Measurements from ENCODE around the gene DUT. TPM values are rescaled to one million over a fixed set of nuclear protein-coding genes. Genes with fewer than 3 reads are reported as not detected.

The DUT gene
- total RNA-seq, 1 experiment from 2014 or later = 130 TPM

GRCh38 chr15:48367483-48367882 is 36.3 kb downstream of the DUT start:
- intact Hi-C loops (cut with micrococcal nuclease) = no loop called here
- Histone ChIP-seq H3K79me2 (ENCODE audit: insufficient read depth, low read length) (no peaks in the 10 kb centered on the region), H2AFZ (ENCODE audit: low read depth, low read length, poor library complexity, severe bottlenecking) (no peak overlapping the region), H3K9ac (ENCODE audit: low read length) (no peak overlapping the region), H3K4me1 (ENCODE audit: control insufficient read depth in 1 of 2, insufficient read depth in 2 of 2, low read length in 2 of 2) (no peaks in the 10 kb centered on the region), H4K20me1 (ENCODE audit: insufficient read depth) (no peaks in the 10 kb centered on the region), H3K9me3 (ENCODE audit: control insufficient read depth in 1 of 2, insufficient read depth in 1 of 2, low read depth in 1 of 2, low read length in 2 of 2) (no peaks in the 10 kb centered on the region), H3K36me3 (ENCODE audit: control insufficient read depth in 1 of 2, insufficient read depth in 2 of 2, low read length in 2 of 2) (no peaks in the 10 kb centered on the region), H3K27me3 (ENCODE audit: insufficient read depth, low read length) (no peaks in the 10 kb centered on the region), H3K9me2 (ENCODE audit: insufficient read depth) (0 out of 2 replicates have a peak, but pooled peaks cover 4% of the 10 kb centered on the region), H3K27ac (ENCODE audit: low read depth, low read length) (no peak overlapping the region), H3K4me3 (replicated peaks in 1 of 2; ENCODE audit: low read depth in 1 of 2, low read length in 2 of 2) (no peak overlapping the region), H3K4me2 (ENCODE audit: low read length) (no peak overlapping the region)
- no peak for ATAC-seq
- ChIA-PET RAD21 (ENCODE audit: low non-redundant PET in 1 of 2, low total read pairs in 2 of 2, uncharacterized antibody in 2 of 2, unreplicated experiment in 2 of 2) (no interaction called here), CTCF (no interaction called here), POLR2A (no interaction called here)
- no peak for DNase-seq (ENCODE audit: low read depth, low spot score)
- TF ChIP-seq JUND (IDR thresholded peaks at IDR 0.05) = no peak
- no peak for TF ChIP-seq ZBTB33 (IDR thresholded peaks at IDR 0.05; ENCODE audit: extremely low read depth, insufficient replicate concordance, low read length)
- no peak for TF ChIP-seq EZH2phosphoT487 (IDR thresholded peaks at IDR 0.05; ENCODE audit: borderline replicate concordance)
- TF ChIP-seq CEBPB (IDR thresholded peaks at IDR 0.05; ENCODE audit: low read depth) = no peak
- BruUV-seq (replicated peaks) = no TSS peak

GRCh38 chr15:48370460-48370859 is 39.2 kb downstream of the DUT start:
- ATAC-seq (no peak), DNase-seq (ENCODE audit: low read depth, low spot score) (no peak)
- peaks cover 0 to 9% of the 10 kb centered on the region in 2 experiments; a peak in 2 of 4 replicates for H3K4me1 ChIP-seq (ENCODE audit: control insufficient read depth in 1 of 2, insufficient read depth in 2 of 2, low read length in 2 of 2)
- H3K9ac ChIP-seq (ENCODE audit: low read length) = no peak overlapping the region
- no peaks in the 10 kb centered on the region for H3K9me3 ChIP-seq (ENCODE audit: control insufficient read depth in 1 of 2, insufficient read depth in 1 of 2, low read depth in 1 of 2, low read length in 2 of 2)
- no peak overlapping the region for H2AFZ ChIP-seq (ENCODE audit: low read depth, low read length, poor library complexity, severe bottlenecking)
- intact Hi-C loops (cut with micrococcal nuclease) = no loop called here
- no peaks in the 10 kb centered on the region for H3K27me3 ChIP-seq (ENCODE audit: insufficient read depth, low read length)
- no peaks in the 10 kb centered on the region for H3K79me2 ChIP-seq (ENCODE audit: insufficient read depth, low read length)
- ChIA-PET RAD21 (ENCODE audit: low non-redundant PET in 1 of 2, low total read pairs in 2 of 2, uncharacterized antibody in 2 of 2, unreplicated experiment in 2 of 2) (no interaction called here), CTCF (no interaction called here), POLR2A (no interaction called here)
- H3K9me2 ChIP-seq (ENCODE audit: insufficient read depth) = 0 out of 2 replicates have a peak, but pooled peaks cover 4% of the 10 kb centered on the region
- no peak overlapping the region for H3K4me2 ChIP-seq (ENCODE audit: low read length)
- no peak overlapping the region for H3K4me3 ChIP-seq (replicated peaks in 1 of 2; ENCODE audit: low read depth in 1 of 2, low read length in 2 of 2)
- no TSS peak for BruUV-seq (replicated peaks)
- H3K27ac ChIP-seq (ENCODE audit: low read depth, low read length) = no peak overlapping the region
- H4K20me1 ChIP-seq (ENCODE audit: insufficient read depth) = no peaks in the 10 kb centered on the region
- H3K36me3 ChIP-seq (ENCODE audit: control insufficient read depth in 1 of 2, insufficient read depth in 2 of 2, low read length in 2 of 2) = no peaks in the 10 kb centered on the region
- TF ChIP-seq SRF (IDR thresholded peaks at IDR 0.05; ENCODE audit: low read depth) = no peak
- TF ChIP-seq CEBPB (IDR thresholded peaks at IDR 0.05; ENCODE audit: low read depth) = no peak
- TF ChIP-seq SIN3A (IDR thresholded peaks at IDR 0.05; ENCODE audit: low read depth) = no peak
- no peak for TF ChIP-seq CBX3 (IDR thresholded peaks at IDR 0.05; ENCODE audit: low read depth)
- no peak for TF ChIP-seq ATF3 (IDR thresholded peaks at IDR 0.05)
- TF ChIP-seq POLR2A (IDR thresholded peaks at IDR 0.05; ENCODE audit: borderline replicate concordance, extremely low read depth, insufficient read depth, insufficient read length) = no peak
- TF ChIP-seq TCF7L2 (IDR thresholded peaks at IDR 0.05; ENCODE audit: borderline replicate concordance, extremely low read depth, insufficient read depth, insufficient read length) = no peak
- TF ChIP-seq FOSL1 (IDR thresholded peaks at IDR 0.05; ENCODE audit: low read depth) = no peak
- TF ChIP-seq MAX (IDR thresholded peaks at IDR 0.05) = no peak
- TF ChIP-seq ZNF274 (IDR thresholded peaks at IDR 0.05; ENCODE audit: low read depth, low read length) = no peak
- TF ChIP-seq JUND (IDR thresholded peaks at IDR 0.05) = no peak
- no peak for TF ChIP-seq EGR1 (IDR thresholded peaks at IDR 0.05; ENCODE audit: low read depth)
- TF ChIP-seq ZFX (IDR thresholded peaks at IDR 0.05) = no peak
- TF ChIP-seq EZH2phosphoT487 (IDR thresholded peaks at IDR 0.05; ENCODE audit: borderline replicate concordance) = no peak
